Neutrophil (primary cell): ENCODE data around the gene ZMAT3.

Experiments
- H3K27ac ChIP-seq: fragments of 200-600 bp; sonication (generic); 2 replicates; pipeline ENCODE4 v1.5.1; 2016; ENCODE audit warnings: mild to moderate bottlenecking, moderate library complexity
- H3K27me3 ChIP-seq: fragments of 200-600 bp; sonication (generic); 2 replicates; pipeline ENCODE4 v1.6.0; 2016; ENCODE audit warnings: mild to moderate bottlenecking
- H3K36me3 ChIP-seq: fragments of 200-600 bp; sonication (generic); 2 replicates; pipeline ENCODE4 v1.5.1; 2017
- H3K4me1 ChIP-seq, 2 experiments: fragments of 200-600 bp in 1 of 2; sonication (generic) in 1 of 2; 1 replicate in 1 of 2; 2 replicates in 1 of 2; pipeline versions ENCODE4 v1.5.1 to v1.6.1; 2013 to 2016; ENCODE audit warnings: low read depth in 1 of 2, low read length in 1 of 2, mild to moderate bottlenecking in 1 of 2, moderate library complexity in 1 of 2; ENCODE audit not compliant: control insufficient read depth in 1 of 2, insufficient read depth in 1 of 2
- H3K4me3 ChIP-seq, 2 experiments: fragments of 200-600 bp in 1 of 2; sonication (generic) in 1 of 2; 1 replicate in 1 of 2; 2 replicates in 1 of 2; pipeline ENCODE4 v1.5.1; 2013 to 2016; ENCODE audit warnings: low read depth in 1 of 2, low read length in 1 of 2, mild to moderate bottlenecking in 1 of 2, moderate library complexity in 1 of 2
- H3K9me3 ChIP-seq: fragments of 200-600 bp; sonication (generic); 2 replicates; pipeline ENCODE4 v1.5.1; 2016
- CTCF ChIP-seq: fragments of 200-600 bp; sonication (generic); IDR thresholded peaks from 2 replicates; pipeline ENCODE4 v1.5.1; 2016; ENCODE audit warnings: antibody characterized with exemption

ZMAT3 gene

GRCh38 chr3:179076243-179077027 is 4.8 kb upstream of the ZMAT3 start:
- TF ChIP-seq CTCF: no peak

DNA sequence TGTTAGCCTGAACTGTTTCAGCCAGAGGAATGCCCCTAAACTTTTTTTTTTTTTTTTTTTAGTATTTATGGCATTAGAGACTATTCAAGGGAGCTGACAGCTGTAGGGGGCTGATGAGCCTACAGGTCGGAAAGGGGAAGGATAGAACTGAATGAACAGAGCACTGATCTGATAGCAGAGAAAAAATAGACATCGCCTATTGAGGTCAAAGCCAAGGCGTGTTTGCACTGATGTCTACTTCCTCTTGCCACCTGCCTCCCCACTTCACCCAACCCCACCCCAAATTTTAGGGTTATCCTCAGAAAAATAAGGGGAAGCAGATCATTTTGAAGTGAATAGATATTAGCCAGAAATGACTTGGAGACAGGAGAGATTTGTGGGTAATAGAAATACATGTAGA is 3.0 kb upstream of the ZMAT3 start:
- Histone ChIP-seq H3K27me3 (no peaks in the 10 kb centered on the region), H3K36me3 (no peaks in the 10 kb centered on the region), H3K4me3 (no peak overlapping the region), H3K9me3 (no peaks in the 10 kb centered on the region), H3K27ac (no peak overlapping the region), H3K4me1 (peaks cover 6 to 12% of the 10 kb centered on the region in 2 experiments)
- no peak for TF ChIP-seq CTCF

More at GRCh38 chr3:179076243-179077027, 4.8 kb upstream of the ZMAT3 start:
- H3K9me3 ChIP-seq: no peaks in the 10 kb centered on the region
- no peak overlapping the region for H3K27ac ChIP-seq
- peaks cover 0 to 6% of the 10 kb centered on the region in 2 experiments for H3K4me1 ChIP-seq
- H3K27me3 ChIP-seq: no peaks in the 10 kb centered on the region
- no peaks in the 10 kb centered on the region for H3K36me3 ChIP-seq
- no peak overlapping the region for H3K4me3 ChIP-seq

DNA sequence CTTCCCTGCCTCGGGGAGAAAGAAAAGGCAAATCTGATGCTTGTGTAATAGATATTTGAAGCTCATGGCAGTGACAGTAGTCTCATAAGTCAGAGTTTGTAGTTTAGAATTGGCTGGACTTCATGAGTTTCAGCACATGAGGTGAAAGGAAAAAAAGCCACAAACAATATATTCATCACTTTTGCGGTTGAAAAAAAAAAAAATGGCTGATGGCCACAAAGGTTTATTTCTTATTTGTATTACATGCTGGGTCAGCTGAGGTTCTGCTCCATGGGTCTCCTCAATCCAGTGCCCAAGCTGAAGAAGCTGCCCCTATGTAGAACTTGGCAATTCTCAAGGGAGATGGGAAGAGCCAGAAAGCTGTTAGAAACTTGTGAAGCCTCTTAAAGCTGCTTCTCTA is 2.2 kb upstream of the ZMAT3 start:
- Histone ChIP-seq H3K27ac (no peak overlapping the region), H3K4me3 (no peak overlapping the region), H3K27me3 (no peaks in the 10 kb centered on the region), H3K9me3 (no peaks in the 10 kb centered on the region), H3K4me1 (peaks cover 6 to 12% of the 10 kb centered on the region in 2 experiments), H3K36me3 (no peaks in the 10 kb centered on the region)
- no peak for TF ChIP-seq CTCF

DNA sequence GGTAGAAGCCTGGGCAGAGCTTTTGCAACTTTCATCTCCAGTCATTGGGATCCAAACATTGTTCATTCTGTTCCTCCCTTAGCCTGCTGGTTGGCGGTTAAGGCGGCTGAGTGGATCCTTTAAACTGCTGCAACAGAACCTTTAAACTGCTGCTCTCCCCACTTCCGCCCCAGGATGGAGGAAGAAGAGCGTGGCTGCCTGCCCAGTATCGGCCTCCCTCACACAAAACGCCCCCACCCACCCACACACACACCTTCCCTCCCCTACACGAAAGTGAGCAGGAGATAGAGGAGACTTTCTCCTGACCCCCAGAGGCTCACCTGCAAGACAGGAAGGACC is 460 bp upstream of the ZMAT3 start:
- Histone ChIP-seq H3K4me3 (peak overlapping the region; percentile 71 to 77), H3K27ac (peak overlapping the region; percentile 67), H3K36me3 (peaks cover 2% of the 10 kb centered on the region), H3K27me3 (no peaks in the 10 kb centered on the region), H3K9me3 (no peaks in the 10 kb centered on the region), H3K4me1 (peaks cover 6 to 12% of the 10 kb centered on the region in 2 experiments)
- no peak for TF ChIP-seq CTCF

DNA sequence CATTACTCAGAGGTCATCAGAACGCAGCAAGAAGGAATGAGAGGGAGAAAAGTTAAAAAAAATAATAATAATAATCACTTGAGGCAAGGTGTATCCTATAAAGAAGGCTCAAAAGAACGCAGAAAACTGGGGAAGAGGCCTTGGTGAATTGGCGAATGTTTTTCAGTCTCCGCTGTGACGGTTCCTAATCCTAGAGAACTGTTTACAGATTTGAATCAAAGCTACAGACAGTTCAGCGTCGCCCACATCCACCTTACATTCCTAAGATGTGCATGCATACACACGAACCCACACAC is 634 bp downstream of the ZMAT3 start:
- Histone ChIP-seq H3K36me3 (peaks cover 5% of the 10 kb centered on the region), H3K27me3 (no peaks in the 10 kb centered on the region), H3K4me3 (peak overlapping the region; percentile 71 to 77), H3K9me3 (no peaks in the 10 kb centered on the region), H3K27ac (no peak overlapping the region), H3K4me1 (peaks cover 6 to 12% of the 10 kb centered on the region in 2 experiments)
- no peak for TF ChIP-seq CTCF
